NCI-H1048 (cell line): Measurements from ENCODE around the gene IGF2BP2.
"Not testable (repeated sequence)": the region's sequence is repeated elsewhere in the genome, so short reads cannot be mapped to it uniquely, and the experiment has no call there.

Experiments used
- DNase-seq: peaks from one replicate; lab custom pipeline; 2025; lab: John Stamatoyannopoulos, UW

Gene IGF2BP2

DNA sequence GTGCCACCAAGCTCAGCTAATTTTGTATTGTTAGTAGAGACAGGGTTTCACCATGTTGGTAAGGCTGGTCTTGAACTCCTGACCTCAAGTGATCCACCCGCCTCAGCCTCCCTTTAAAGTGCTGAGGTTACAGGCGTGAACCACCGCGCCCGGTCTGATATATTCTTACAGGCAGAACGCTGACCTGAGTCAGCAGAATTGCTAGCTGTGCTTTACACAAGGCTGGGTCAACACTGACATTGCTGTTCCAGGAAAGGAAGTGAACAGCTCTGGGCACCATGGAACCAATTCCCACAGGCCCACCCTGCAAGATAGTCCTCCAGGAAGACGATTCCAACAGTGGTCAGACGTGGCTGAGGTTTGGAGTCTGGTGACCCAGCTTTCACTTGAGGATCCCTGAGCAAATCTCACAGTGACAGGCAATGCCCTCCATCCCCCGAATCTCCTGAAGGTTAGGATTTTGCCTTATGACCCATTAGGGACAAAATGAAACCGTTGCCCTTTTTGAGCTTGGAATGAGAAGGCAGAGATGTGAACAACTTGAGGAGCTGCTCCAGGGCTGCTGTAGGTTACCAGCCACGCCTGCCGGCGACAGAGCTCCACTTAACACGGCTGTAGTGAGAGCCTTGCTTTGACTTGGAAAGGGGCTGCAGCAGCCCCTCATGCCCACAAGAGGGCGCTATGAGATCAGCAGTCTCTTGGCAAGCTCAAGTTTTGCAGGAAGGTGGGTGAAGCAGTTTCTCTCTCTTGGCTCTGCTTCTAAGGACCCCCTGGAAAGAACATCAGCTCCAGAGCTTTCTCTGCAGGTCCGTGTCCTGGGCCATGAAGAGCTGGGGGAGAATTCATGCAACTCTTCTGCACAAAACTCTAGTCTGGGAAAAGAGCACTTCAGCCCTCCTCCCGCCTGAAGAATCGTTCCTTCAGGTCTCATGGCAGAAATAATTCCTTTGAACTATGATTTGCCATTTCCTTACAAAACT, 164.6 kb downstream of the IGF2BP2 start:
- DNase-seq = peak; percentile 6

DNA sequence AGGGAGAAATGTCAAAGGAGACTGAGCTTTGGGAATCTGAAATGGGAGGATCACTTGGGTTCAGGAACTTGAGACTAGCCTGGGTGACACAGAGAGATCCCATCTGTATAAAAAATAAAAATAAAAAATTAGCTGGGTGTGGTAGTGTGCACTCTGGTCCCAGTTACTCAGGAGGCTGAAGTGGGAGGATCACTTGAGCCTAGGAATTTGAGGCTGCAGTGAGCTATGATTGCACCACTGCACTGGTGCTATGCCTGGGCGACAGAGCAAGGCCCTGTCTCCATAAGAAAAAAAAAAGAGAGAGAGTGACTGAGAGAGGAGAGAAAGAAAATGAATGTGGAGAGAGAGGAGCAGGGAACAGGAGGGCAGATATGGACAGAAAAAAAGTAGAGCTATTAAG, 165.9 kb downstream of the IGF2BP2 start:
- no peak for DNase-seq

DNA sequence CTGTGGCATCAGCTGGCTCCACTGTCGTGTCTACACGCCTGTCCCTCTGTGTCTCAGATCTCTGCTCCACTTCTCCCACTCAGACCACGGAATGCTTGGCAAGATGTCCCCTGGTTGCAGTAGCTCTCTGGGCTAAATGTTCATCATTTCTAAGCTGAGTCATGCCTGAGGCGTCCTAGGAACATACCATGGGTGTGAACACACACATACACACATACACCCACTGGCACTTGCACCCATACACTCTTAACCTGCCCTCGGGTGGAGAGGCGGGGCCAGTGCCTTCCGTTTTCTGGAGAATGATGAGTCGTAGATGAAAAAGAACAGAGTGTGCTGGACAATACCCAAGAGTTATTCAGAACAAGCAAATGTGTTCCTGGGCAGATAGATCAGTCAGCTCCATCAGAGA, 166.3 kb downstream of the IGF2BP2 start:
- DNase-seq = no peak

DNA sequence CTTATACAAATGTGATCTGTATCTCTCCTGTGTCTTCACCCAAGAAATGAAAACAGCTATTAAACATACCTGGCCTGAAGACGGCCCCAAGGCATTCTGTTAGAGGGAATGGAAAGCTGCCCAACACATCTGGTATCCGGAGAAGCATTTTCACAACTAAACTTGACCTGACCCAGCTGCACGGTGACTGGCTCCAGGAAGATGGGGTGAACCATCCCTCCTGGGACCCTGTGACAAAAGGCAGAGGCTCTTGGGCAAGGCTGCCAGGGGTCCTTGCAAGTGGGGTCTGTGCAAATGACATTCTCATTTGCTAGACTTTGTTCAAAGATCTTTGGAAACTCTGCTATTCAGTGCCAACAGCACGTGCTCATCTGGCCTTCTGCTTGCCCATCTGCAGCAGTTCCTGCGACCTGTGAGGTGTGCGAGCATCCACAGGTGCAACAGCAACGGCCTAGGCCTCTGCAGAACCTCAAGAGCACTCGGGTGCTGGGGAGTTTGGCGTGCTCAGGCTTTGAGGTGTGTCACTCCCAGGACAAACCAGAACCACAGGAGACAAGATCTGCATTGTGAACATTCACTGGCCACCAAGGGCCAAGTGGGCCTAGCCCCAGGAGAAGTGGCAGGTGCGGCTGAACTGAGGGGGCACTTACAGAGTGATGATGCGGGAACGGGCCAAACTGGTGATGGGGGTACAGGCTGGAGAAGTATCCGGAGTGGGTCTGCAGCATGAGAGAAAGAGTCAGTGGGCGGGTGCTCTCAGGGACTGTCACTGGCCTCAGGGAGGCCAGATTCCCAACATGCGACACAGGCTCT, 166.9 kb downstream of the IGF2BP2 start:
- no peak for DNase-seq

DNA sequence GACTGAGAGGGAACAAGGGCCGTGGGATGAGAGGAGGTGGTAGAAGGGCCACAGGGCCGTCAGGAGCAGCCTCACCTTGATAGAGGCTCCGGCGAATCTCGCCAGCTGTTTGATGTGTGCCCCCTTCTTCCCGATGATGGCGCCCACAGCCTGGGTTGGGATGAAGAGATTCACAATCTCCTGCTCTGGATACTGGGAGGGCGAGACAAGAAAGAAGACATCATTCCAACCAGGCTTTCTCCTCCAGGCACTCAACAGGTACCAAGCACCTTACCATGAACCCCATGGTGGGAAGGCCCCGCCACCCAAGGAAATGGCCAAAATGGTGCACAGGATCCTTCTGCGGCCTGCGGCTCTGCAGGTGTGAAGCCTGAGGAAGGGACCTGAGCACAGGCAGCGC, 167.6 kb downstream of the IGF2BP2 start:
- DNase-seq = no peak

DNA sequence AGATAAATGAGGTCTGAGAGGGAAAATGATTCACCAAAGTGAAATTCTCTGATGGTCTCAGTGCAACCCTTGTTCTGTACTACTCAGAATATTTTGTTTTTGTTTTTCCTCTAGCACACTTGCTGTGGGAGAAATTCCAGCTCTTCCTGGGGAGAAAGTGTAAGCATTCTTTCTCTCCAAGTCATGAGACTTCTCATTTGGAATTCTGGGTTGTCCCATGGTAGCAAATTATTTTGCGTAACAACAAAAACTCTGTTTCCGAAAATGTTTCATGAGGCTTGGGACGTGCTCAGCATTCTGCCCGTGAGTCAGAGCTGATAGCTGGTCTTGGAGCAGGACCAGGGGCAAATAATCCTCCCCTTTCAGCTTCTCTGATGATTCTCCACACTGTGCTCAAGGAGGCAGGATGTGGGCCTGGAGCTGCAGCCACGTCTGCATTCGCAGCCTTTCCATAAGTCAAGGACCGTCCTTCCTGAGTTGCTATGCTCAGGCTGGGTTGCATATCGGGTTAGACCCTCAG, 168.5 kb downstream of the IGF2BP2 start:
- DNase-seq = no peak

DNA sequence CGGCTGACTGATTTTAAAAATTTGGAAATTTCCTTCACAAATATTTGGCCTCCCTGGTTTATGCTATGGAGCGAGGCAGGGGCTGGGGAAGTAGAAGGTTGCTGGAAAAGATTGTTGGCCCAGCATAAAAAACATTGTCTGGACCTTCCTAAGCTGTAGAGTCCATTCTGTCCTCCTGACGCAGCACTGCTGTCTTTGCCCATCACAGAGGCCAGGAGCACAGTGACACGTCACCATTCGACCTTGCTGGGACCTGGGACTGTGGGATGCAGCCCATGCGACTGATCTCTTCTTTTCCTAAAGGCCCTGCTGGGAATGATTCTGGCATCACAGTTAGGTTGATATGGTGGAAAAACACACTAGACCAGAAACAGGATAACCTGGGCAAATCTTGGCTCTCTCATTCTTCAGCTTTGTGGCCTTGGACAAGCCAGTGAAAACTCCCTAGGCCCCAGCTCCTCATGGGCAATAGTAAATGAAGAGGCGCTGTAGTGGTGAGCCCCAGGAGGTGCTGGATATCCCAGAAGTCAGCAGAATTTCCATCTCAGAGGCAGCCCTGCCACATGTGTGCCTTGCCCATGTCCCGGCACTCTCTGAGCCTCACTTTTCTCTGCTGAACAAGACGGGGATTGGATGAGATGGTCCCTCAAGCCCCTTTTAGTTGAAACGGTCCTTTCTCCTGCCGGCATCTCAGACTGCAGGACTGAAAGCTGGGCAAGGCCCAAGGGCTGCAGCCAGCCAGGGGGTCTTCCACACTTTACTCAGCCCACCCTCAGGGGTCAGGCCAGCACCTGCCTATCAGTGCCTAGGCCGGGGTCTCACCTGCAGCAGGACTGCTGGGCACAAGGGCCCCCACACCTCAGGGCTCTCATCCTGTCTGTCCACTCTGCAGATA, 169.2 kb downstream of the IGF2BP2 start:
- DNase-seq = no peak

DNA sequence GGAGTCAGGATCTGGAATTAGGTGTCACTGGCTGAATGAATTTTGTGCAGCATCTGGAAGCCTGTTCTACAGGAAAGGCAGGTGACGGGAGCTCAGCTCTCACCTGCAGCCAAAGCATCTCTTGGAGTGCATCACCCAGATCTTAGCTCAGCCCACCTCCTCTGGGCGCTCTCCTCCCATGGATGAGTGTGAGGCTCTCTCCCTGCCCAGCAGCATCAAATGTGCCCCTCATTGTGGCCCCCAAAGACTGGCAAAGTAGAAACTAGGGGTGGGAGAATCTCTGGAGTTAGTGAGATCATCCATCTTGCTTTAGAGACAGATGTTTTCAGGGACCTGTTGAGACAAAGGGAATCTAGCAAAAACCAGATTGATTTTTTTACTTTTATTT, 170.1 kb downstream of the IGF2BP2 start:
- DNase-seq = no peak

DNA sequence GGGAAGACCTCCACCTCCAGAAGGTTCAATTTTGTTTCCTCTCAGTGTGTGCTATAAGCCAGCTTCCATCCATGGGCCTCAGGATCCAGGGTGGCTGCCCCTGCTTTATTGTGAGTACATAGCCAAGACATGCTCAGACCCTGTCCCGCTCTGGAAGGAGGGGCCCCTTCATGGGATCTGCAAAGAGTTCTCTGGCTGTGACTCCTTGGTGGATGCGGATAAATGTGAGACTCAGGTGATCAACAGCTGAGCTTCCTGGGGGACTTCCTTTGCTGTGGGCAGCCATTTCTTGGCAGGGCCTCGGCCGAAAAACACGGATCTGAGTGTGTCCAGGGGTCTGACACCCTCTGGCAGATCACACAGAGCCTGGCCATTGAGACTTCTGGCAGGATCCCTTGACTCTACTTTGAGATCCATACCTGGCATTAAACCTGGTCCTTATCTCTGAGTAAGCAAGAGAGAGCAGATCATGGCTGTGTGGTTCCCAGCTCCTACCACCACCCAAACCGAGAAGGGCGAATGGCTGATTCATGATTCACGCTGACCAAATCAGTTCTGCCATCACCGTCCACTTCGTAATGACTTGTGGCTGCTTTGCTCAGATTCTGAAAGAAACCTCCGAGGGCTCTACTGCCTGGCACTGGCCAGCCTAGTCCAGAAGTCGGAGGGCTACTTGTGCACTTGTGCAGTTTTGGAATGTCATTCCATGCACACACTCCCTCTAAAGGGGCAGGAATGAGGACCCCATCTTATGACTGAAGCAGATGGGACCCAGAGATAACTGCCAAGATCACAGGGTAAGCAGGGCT, 170.7 kb downstream of the IGF2BP2 start:
- DNase-seq = no peak

DNA sequence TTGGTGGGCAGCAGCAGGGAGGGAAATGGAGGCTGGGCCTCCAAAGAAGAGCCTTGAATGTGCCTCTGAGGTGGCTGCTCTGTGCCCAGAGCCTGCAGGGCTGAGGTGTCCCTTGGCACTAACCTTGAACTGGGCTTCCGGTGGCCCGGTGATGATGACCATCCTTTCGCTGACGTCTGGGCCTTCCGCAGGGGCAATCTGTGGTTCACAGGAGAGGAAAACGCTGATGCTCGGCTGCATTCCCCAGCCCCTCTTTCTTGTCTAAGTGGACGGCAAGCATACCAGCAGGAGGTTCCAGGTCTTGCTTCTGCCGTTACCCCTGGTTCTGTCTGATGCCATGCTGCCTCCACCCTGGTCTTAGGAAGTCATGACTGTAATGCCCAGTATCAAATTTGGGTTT, 172.9 kb downstream of the IGF2BP2 start:
- DNase-seq = no peak

DNA sequence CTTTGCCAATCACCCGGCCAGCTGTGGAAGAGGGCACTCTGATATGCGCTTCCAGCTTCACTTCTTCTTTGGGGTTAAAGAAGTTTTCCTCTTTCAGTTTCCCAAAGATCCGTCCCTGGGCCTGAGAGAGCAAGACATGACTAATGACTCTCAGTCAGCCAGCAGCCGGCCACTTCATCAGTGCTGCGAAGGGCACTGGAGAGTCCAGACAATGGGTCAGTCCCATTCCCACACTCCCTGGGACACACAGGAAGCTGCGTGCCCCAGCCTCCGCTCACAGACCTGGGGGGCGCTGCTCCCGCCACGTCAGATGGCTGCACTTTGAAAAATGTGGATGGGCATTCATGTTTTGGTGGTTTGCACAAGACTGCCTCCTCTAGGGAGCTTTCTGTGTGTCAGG, 175.4 kb downstream of the IGF2BP2 start:
- no peak for DNase-seq

DNA sequence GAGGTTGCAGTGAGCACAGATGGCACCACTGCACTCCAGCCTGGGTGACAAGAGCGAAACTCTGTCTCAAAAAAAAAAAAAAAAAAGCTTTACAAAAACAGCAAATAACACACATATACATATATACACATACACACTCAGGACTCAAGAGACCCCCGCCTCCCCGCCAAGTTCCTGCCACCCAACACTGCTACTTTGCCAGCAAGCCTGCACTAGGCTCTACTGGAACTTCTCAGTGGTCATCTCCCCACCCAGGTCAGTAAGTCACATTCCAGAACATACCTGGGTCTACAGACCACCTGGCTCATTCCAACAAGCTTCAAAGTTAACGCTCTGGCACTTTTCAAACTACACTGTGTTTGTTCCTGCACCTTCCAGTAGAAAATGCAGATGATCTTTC, 176.4 kb downstream of the IGF2BP2 start:
- DNase-seq = no peak

DNA sequence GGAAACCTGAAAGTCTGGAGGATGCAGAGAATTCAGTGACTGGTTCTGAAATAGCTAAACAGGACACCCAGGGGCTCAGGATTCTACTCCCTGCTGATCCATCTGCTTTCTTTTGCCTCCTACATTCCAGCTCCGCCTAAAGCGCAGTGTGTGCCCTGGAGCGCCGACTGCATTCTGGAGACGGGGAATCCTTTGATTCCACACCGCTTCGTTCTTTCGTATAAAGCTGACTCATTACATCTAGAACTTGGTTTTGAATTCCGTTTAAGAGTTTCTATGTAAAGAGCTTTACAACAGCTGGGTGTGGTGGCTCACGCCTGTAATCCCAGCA, 177.0 kb downstream of the IGF2BP2 start:
- no peak for DNase-seq

DNA sequence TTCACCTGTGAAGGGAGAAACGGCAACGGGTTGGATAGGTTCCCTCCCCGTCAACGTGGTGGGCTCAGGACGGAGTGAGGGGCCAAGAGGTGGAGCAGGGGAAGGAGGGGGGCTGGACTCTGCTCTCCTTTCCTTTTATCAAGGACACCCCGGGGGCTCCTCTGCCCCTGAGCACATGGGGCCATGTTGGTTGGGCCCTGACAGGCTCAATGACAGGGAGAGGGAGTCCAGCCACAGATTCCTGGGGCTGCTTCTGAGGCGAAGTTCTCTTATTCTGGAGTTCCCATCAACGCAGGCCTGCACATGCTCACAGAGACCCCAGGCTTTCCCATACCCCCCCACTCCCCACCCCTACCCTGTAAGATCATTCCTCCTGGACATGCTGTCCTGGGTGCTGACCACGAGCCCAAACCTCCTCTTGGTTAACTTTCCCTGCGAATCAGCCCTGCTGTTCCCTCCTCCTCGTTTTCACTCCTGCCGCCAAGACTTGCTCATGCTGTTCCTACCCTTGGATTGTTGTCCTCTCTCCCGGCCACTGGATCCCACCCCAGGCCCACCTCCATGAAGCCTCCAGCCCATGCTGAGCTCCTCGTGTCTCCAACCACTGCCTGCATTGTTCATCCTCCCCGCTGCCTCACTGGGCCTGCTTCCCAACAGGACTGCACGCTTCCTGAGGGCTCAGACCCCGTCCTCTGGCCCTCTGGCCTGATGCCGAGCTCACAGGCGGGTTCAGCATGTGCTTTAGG, 177.5 kb downstream of the IGF2BP2 start:
- no peak for DNase-seq

DNA sequence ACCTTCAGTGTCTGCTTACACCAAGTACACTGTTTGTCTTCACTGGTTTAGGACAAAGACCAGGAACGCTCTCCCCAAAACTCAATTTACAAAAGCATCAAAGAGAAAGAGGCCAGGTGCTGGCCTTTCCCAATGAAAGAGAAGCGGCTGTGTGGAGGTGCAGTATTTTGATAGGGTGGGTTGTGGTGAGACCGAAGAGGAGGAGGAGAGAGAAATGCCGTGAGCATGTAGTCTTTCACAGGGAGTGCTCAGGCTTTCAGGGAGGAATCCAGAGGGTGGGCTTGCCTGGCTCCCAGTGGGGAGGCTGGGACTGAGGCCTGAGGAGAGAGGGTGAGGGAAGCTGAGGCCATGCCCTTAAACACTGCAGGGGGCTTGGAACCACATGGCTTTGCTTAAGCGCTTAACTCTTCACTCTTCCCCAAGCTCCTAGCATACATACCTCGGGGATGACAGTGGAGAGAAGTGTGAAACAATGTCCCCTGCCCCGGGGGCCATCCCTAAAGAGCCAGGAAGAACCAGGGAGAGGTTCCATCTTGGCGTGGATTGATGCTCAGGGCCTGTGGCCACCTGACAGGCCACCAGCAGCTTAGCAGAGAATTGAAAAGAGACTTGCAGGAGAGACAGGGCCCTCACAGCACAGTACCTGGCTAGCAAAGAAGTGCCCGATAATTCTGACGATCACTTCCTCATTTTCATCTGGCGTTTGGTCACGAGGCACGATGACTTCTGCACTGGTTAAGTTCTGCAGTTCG, 178.3 kb downstream of the IGF2BP2 start:
- no peak for DNase-seq

DNA sequence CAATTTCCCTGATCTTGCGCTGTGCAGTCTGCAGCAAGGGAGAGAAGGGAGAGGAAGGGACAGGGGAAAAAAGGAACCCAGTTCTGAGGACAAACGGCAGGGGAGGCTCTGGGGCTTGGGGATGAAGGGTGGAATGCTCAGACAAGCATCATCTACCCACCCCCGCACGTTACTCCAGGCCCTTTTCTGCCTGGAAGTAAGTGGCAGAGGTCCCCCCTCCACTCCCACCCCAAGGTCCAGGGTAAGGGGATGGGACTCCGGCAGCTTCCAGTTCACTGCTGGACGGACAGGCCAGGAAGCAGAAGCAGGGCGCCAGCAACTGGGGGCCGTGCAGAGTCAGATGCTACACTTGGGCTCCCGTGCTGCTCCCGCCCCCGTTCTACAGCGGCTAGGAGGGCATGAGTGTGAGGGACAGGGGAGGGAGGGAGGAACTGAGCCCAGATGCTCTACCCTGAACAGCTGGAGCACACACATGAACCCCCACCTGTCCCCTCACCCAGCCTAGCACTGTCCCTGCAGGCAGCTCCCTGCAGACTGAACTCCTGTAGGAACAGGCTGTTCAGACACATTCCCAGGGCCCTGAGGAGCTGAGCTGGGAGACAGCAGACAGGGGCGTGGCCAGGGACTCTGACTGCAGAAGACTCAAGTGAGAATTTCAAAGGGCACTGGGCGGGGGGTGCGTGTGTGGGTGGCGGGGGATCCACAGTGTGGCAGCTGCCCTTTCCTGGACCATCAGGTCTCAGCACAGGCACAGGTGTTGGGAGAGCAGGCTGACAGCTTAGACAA, 179.1 kb downstream of the IGF2BP2 start:
- no peak for DNase-seq

DNA sequence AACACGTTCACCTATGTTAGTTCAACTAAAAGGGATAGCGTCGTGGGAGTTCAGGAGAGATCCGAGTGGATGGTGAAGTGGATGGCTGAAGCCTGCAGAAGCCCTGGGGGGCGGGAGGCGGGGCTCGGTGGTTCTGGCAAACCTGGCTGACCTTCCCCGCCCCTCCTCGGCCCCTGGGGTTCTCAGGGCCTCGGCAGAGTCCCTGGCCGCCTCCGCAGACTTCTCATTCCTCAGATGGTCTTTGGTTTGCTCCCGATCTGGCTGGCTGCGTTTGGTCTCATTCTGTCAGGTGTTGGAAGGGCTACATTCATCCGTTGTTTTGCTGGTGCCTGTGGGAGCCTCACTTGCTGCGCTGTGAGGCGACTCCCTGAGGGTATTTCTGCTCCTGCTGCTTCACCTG, 179.7 kb downstream of the IGF2BP2 start:
- not testable (repeated sequence) for DNase-seq

DNA sequence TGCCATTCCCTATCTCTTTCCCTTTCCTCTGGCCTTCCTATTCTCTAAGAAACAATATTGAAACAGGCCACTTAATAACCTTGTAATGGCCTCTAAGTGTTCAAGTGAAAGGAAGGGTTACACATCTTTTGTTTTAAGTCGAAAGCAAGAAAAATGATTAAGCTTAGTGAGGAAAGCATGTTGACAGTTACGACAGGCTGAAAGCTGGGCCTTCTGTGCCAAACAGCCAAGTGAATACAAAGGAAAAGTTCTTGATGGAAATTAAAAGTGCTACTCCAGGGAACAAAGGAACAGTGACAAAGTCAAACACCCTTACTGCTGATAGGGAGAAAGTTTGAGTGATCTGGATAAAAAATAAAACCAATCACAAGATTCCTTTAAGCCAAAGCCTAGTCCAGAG, 184.5 kb downstream of the IGF2BP2 start:
- no peak for DNase-seq
